Ovary (tissue), 9 donors: ENCODE measurements around the gene NACAD. TPM values are rescaled to one million over a fixed set of nuclear protein-coding genes. Genes with fewer than 3 reads are reported as not detected.
A peak's percentile ranks its signal among the peaks of the same experiment; 100 is the strongest.

Experiments
- DNase-seq, 5 donors: peaks; one replicate each; pipeline ENCODE4 v3.0.0-alpha.2; 2019 to 2020
- H3K27ac ChIP-seq, 2 donors: fragments of 200-600 bp; one replicate each; pipeline versions ENCODE4 v1.5.1 to v1.8.0; 2019 to 2022
- H3K27me3 ChIP-seq: fragments of 200-600 bp; one replicate; pipeline ENCODE4 v1.8.0; 2022
- H3K36me3 ChIP-seq: fragments of 200-600 bp; sonication (generic); one replicate; pipeline ENCODE4 v1.5.1; 2019
- H3K4me1 ChIP-seq: one replicate; pipeline ENCODE4 v1.8.1; 2013; ENCODE audit warnings: mild to moderate bottlenecking, moderate library complexity; ENCODE audit not compliant: insufficient read depth
- H3K4me3 ChIP-seq: fragments of 200-600 bp; sonication (generic); one replicate; pipeline ENCODE4 v1.5.1; 2017
- H3K9me3 ChIP-seq, 2 donors: fragments of 200-600 bp in 1 of 2; sonication (generic) in 1 of 2; one replicate each; pipeline versions ENCODE4 v1.5.1 to v1.8.1; 2013 to 2019; ENCODE audit warnings: mild to moderate bottlenecking in 1 of 2, moderate library complexity in 1 of 2
- CTCF ChIP-seq, 3 donors: fragments of 450-650 bp in 2 of 3; fragments of 200-600 bp in 1 of 3; IDR thresholded peaks; one replicate each; pipeline versions ENCODE4 v1.5.1 to v1.8.0; 2016 to 2022; ENCODE audit warnings: antibody characterized with exemption in 3 of 3, mild to moderate bottlenecking in 1 of 3
- EP300 ChIP-seq: sonication (generic); formaldehyde crosslinking; IDR thresholded peaks from one replicate; pipeline ENCODE4 v1.6.1; 2017; ENCODE audit warnings: antibody characterized with exemption
- POLR2A ChIP-seq: fragments of 450-650 bp; IDR thresholded peaks from one replicate; pipeline ENCODE4 v1.6.1; 2017; ENCODE audit warnings: antibody characterized with exemption, mild to moderate bottlenecking, moderate library complexity
- WGBS, 3 donors: extraction: QIAGEN DNeasy Blood & Tissue Kit in 1 of 3; methylation state at CpG; one replicate each; pipeline versions ENCODE4 v1.1.5 to v1.1.7; 2013 to 2017; 5-methylcytosine and 5-hydroxymethylcytosine counted together
- intact Hi-C, 4 donors: fragments of 100-400 bp; cut with DNase I; formaldehyde crosslinking; loops; one replicate each; pipeline versions ENCODE4 v1.11.0 to v1.15.1; 2022 to 2023
- polyA plus RNA-seq, 2 donors: library from polyadenylated mRNA; stranded (reverse); fragments of 200-250 nt in 1 of 2; fragments of 350-450 nt in 1 of 2; fragmentation: Illumina TruSeq in 1 of 2; extraction: RNeasy Lipid Tissue Mini Kit (QIAGEN cat#74804) in 1 of 2; gene quantifications; one replicate each; pipeline ENCODE4 v1.2.3, GENCODE V29; 2013 to 2014
- total RNA-seq, 7 donors: library from RNA; depleted of rRNA in 2 of 7; stranded (reverse); fragments of >200 nt in 2 of 7; fragmentation: NEBNext Ultra II Directional in 3 of 7; extraction: Animal tissue kit (Norgen Biotek cat#: 25700) in 3 of 7; gene quantifications; one replicate each; pipeline versions ENCODE4 v1.1.0 to v1.2.4, GENCODE V29; 2016 to 2023
- donor health status: DM: no; HTN: no; CAD: no; lungs with moderate emphysema.
- donor health status: DM: no; HTN: no; CAD: no.
- donor health status: Bipolar disorder and iron deficiency.
- donor health status: DM: yes; HTN: yes; CAD: no.
- donor health status: DM: no; HTN: no; CAD: no.
- donor health status: DM: yes; HTN: yes; CAD: no.

Gene NACAD
- total and polyA plus RNA-seq, 9 donors: 4.1 to 24.1 (median 11.0) TPM

GRCh38 chr7:45123913-45124710 is 35.3 kb upstream of the NACAD start:
- H3K36me3 ChIP-seq: no peaks in the 10 kb centered on the region
- no peaks in the 10 kb centered on the region for H3K9me3 ChIP-seq
- intact Hi-C loops: no loop called here
- 57 to 68% (median 61%) methylated on average over 12 of the region's 12 CpGs for WGBS, 3 donors
- peak in 1 of 5 donors; percentile 5 for DNase-seq
- no peak overlapping the region for H3K4me3 ChIP-seq
- H3K27ac ChIP-seq: no peak overlapping the region
- H3K27me3 ChIP-seq: no peaks in the 10 kb centered on the region
- no peaks in the 10 kb centered on the region for H3K4me1 ChIP-seq
- TF ChIP-seq EP300 (no peak), POLR2A (no peak), CTCF (IDR thresholded peaks at IDR 0.05) (no peak)

GRCh38 chr7:45122975-45123860 is 34.4 kb upstream of the NACAD start:
- 77 to 82% (median 81%) methylated on average over 16 of the region's 16 CpGs for WGBS, 3 donors
- no peaks in the 10 kb centered on the region for H3K27me3 ChIP-seq
- no peak overlapping the region for H3K27ac ChIP-seq
- peak in 1 of 5 donors; percentile 7 for DNase-seq
- H3K36me3 ChIP-seq: no peaks in the 10 kb centered on the region
- no peaks in the 10 kb centered on the region for H3K9me3 ChIP-seq
- no peak for TF ChIP-seq EP300
- no peak for TF ChIP-seq CTCF (IDR thresholded peaks at IDR 0.05)
- TF ChIP-seq POLR2A: no peak
- H3K4me1 ChIP-seq: no peaks in the 10 kb centered on the region
- intact Hi-C loops: no loop called here
- no peak overlapping the region for H3K4me3 ChIP-seq

DNA sequence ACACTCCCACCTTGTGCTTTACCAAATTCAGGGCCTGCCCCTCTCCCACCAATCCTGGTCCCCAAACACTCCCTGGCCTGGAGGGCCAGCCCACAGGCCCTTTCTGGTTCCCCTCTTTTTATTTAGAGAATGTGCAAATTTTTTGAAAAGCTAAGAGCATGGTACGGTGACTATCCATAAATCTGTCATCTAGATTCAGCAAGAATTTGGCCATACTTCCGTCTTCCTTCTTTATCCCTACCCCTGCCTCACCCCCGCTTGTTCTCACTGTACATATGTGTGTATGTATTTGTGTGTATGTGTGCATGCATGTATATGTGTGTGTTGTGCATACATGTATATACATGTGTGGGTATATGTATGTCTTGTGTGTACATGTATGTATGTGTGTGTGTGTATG is 30.8 kb upstream of the NACAD start:
- 77 to 84% (median 83%) methylated on average over 3 of the region's 3 CpGs for WGBS, 3 donors
- Histone ChIP-seq H3K4me1 (no peaks in the 10 kb centered on the region), H3K36me3 (no peaks in the 10 kb centered on the region), H3K4me3 (no peak overlapping the region), H3K27ac (no peak overlapping the region), H3K9me3 (no peaks in the 10 kb centered on the region), H3K27me3 (no peaks in the 10 kb centered on the region)
- TF ChIP-seq EP300 (no peak), CTCF (IDR thresholded peaks at IDR 0.05) (no peak), POLR2A (no peak)
- no peak for DNase-seq
- intact Hi-C loops: loop anchor here in 2 of 4 donors (10.0 kb wide), 3 partner anchors 135 to 235 kb away; partner anchors contain the start of gene PURB (in 1 of the 2)

GRCh38 chr7:45118889-45119331 is 30.1 kb upstream of the NACAD start:
- Histone ChIP-seq H3K27ac (no peak overlapping the region), H3K36me3 (no peaks in the 10 kb centered on the region), H3K9me3 (no peaks in the 10 kb centered on the region), H3K4me1 (no peaks in the 10 kb centered on the region), H3K27me3 (no peaks in the 10 kb centered on the region), H3K4me3 (no peak overlapping the region)
- intact Hi-C loops: loop anchor here in 2 of 4 donors (10.0 kb wide), 3 partner anchors 134 to 234 kb away; partner anchors contain the start of gene PURB (in 1 of the 2)
- 86 to 93% (median 91%) methylated on average over 3 of the region's 3 CpGs for WGBS, 3 donors
- TF ChIP-seq CTCF (IDR thresholded peaks at IDR 0.05): no peak
- TF ChIP-seq EP300: no peak
- TF ChIP-seq POLR2A: no peak
- DNase-seq: no peak
